Fibroblast of villous mesenchyme (primary cell): ENCODE results near the gene MAP3K14. TPM values are rescaled to one million over a fixed set of nuclear protein-coding genes. Genes with fewer than 3 reads are reported as not detected.

Experiments
- DNase-seq: peaks from one replicate; pipeline ENCODE4 v3.0.0-alpha.2; 2010; ENCODE audit warnings: low read depth
- H3K4me3 ChIP-seq: 2 replicates; pipeline ENCODE4 v1.5.1; 2011; ENCODE audit warnings: low read depth, mild to moderate bottlenecking, low read length
- CTCF ChIP-seq: IDR thresholded peaks from 2 replicates; pipeline ENCODE4 v1.5.1; 2012; ENCODE audit warnings: low read depth, mild to moderate bottlenecking, low read length; ENCODE audit not compliant: insufficient read depth
- total RNA-seq: library from RNA; depleted of rRNA; stranded (reverse); fragments of >200 nt; gene quantifications from 2 replicates; pipeline ENCODE4 v1.2.3, GENCODE V29; 2012

The MAP3K14 gene
- total RNA-seq, 1 donor = 1.7 TPM

GRCh38 chr17:45279898-45280297 is 36.9 kb downstream of the MAP3K14 start:
- H3K4me3 ChIP-seq = no peak overlapping the region
- TF ChIP-seq CTCF = no peak
- no peak for DNase-seq

- no peak for DNase-seq
- no peak for TF ChIP-seq CTCF
- no peak overlapping the region for H3K4me3 ChIP-seq
These were observed 38.8 kb downstream of the MAP3K14 start for GRCh38 chr17:45277992-45278391.

GRCh38 chr17:45277216-45277849 is 39.5 kb downstream of the MAP3K14 start:
- DNase-seq = peak; percentile 94
- TF ChIP-seq CTCF = peak; percentile 87
- no peak overlapping the region for H3K4me3 ChIP-seq

GRCh38 chr17:45276031-45276430 is 40.8 kb downstream of the MAP3K14 start:
- DNase-seq = peak; percentile 92
- TF ChIP-seq CTCF = no peak
- no peak overlapping the region for H3K4me3 ChIP-seq

GRCh38 chr17:45274033-45274432 is 42.8 kb downstream of the MAP3K14 start:
- no peak for TF ChIP-seq CTCF
- DNase-seq = no peak
- no peak overlapping the region for H3K4me3 ChIP-seq

GRCh38 chr17:45273551-45273957 is 43.3 kb downstream of the MAP3K14 start:
- no peak overlapping the region for H3K4me3 ChIP-seq
- no peak for TF ChIP-seq CTCF
- no peak for DNase-seq

- H3K4me3 ChIP-seq = no peak overlapping the region
- no peak for DNase-seq
- TF ChIP-seq CTCF = no peak
These were observed 45.2 kb downstream of the MAP3K14 start for GRCh38 chr17:45271603-45272002.
